ENCODE results near the gene SMPD3.

DNA sequence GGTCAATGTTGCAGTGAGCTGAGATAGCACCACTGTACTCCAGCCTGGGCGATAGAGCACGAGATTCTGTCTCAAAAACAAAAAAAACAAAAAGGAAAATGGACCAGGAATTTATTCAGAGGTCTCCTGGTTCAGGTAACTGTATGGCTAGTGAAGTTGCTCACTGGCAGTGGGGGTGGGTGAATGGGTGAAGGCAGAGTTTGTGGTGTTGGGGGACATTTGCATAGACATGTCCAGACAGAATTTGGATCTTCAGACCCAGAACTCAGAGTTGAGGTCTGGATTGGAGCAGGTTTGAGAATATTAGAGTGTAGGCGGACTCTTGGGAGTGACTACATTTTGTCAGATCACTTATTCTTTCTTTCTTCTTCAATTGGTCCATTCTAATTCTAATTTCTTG is 55.0 kb downstream of the SMPD3 start:
- TF ChIP-seq, protein P1, sequence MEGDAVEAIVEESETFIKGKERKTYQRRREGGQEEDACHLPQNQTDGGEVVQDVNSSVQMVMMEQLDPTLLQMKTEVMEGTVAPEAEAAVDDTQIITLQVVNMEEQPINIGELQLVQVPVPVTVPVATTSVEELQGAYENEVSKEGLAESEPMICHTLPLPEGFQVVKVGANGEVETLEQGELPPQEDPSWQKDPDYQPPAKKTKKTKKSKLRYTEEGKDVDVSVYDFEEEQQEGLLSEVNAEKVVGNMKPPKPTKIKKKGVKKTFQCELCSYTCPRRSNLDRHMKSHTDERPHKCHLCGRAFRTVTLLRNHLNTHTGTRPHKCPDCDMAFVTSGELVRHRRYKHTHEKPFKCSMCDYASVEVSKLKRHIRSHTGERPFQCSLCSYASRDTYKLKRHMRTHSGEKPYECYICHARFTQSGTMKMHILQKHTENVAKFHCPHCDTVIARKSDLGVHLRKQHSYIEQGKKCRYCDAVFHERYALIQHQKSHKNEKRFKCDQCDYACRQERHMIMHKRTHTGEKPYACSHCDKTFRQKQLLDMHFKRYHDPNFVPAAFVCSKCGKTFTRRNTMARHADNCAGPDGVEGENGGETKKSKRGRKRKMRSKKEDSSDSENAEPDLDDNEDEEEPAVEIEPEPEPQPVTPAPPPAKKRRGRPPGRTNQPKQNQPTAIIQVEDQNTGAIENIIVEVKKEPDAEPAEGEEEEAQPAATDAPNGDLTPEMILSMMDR (IDR thresholded peaks at IDR 0.05), result no peak
- TF ChIP-seq POLR2A (IDR thresholded peaks at IDR 0.05), result no peak
